Sigmoid colon (tissue), 7 donors: ENCODE results near the gene TCF7L2. TPM values are rescaled to one million over a fixed set of nuclear protein-coding genes. Genes with fewer than 3 reads are reported as not detected.

Source experiments
- DNase-seq: peaks from one replicate; pipeline ENCODE4 v3.0.0-alpha.2; 2019
- H3K27ac ChIP-seq, 4 donors: fragments of 200-600 bp; sonication (generic); one replicate each; pipeline ENCODE4 v1.5.1; 2016 to 2019; ENCODE audit warnings: mild to moderate bottlenecking in 1 of 4
- H3K27me3 ChIP-seq, 3 donors: fragments of 200-600 bp; sonication (generic); one replicate each; pipeline ENCODE4 v1.5.1; 2019; ENCODE audit warnings: mild to moderate bottlenecking in 1 of 3
- H3K36me3 ChIP-seq, 4 donors: fragments of 200-600 bp; sonication (generic); one replicate each; pipeline ENCODE4 v1.5.1; 2016 to 2019
- H3K4me1 ChIP-seq, 4 donors: fragments of 200-600 bp; sonication (generic); one replicate each; pipeline ENCODE4 v1.5.1; 2017 to 2019
- H3K4me3 ChIP-seq, 4 donors: fragments of 200-600 bp; sonication (generic); one replicate each; pipeline ENCODE4 v1.5.1; 2017 to 2019; ENCODE audit warnings: mild to moderate bottlenecking in 2 of 4, moderate library complexity in 1 of 4
- H3K9me3 ChIP-seq, 4 donors: fragments of 200-600 bp in 3 of 4; sonication (generic) in 3 of 4; one replicate each; pipeline versions ENCODE4 v1.5.1 to v1.6.1; 2013 to 2019
- CTCF ChIP-seq, 4 experiments: fragments of 450-650 bp in 3 of 4; fragments of 200-600 bp in 1 of 4; IDR thresholded peaks; one replicate each; pipeline ENCODE4 v1.5.1; 2016 to 2019; ENCODE audit warnings: antibody characterized with exemption in 4 of 4, mild to moderate bottlenecking in 3 of 4, moderate library complexity in 2 of 4
- EP300 ChIP-seq, 4 donors: sonication (generic); formaldehyde crosslinking; IDR thresholded peaks; one replicate each; pipeline ENCODE4 v1.6.1; 2017; ENCODE audit warnings: antibody characterized with exemption in 4 of 4
- POLR2A ChIP-seq, 2 donors: fragments of 450-650 bp; IDR thresholded peaks; one replicate each; pipeline ENCODE4 v1.6.1; 2016; ENCODE audit warnings: antibody characterized with exemption in 2 of 2, mild to moderate bottlenecking in 2 of 2, moderate library complexity in 2 of 2
- POLR2AphosphoS5 ChIP-seq, 4 donors: sonication (generic); formaldehyde crosslinking; IDR thresholded peaks; one replicate each; pipeline ENCODE4 v1.6.1; 2017; ENCODE audit warnings: antibody characterized with exemption in 4 of 4
- WGBS, 2 donors: extraction: QIAGEN DNeasy Blood & Tissue Kit; methylation state at CpG; one replicate each; pipeline ENCODE4 v1.1.7; 2013; 5-methylcytosine and 5-hydroxymethylcytosine counted together
- intact Hi-C: fragments of 100-400 bp; cut with DNase I; formaldehyde crosslinking; loops from one replicate; pipeline ENCODE4 v1.15.1; 2023
- polyA plus RNA-seq, 3 donors: library from polyadenylated mRNA; stranded (reverse); fragments of 200-250 nt; gene quantifications; one replicate each; pipeline ENCODE4 v1.2.3, GENCODE V29; 2013
- total RNA-seq, 4 donors: library from RNA; depleted of rRNA; stranded (reverse); fragments of >200 nt; gene quantifications; one replicate each; pipeline ENCODE4 v1.1.0, GENCODE V29; 2016
- donor health status: healthy with polysubstance abuse.
- donor health status: Bipolar disorder and iron deficiency.
- donor health status: healthy.

TCF7L2 gene
- total and polyA plus RNA-seq, 7 donors: 15.3 to 40.4 (median 30.0) TPM

GRCh38 chr10:113127261-113127900 is 177.3 kb downstream of the TCF7L2 start:
- TF ChIP-seq POLR2AphosphoS5 (IDR thresholded peaks at IDR 0.05): no peak
- TF ChIP-seq CTCF (IDR thresholded peaks at IDR 0.05): no peak
- TF ChIP-seq EP300 (IDR thresholded peaks at IDR 0.05): no peak
- no peak for TF ChIP-seq POLR2A (IDR thresholded peaks at IDR 0.05)
- no peaks in the 10 kb centered on the region for H3K27me3 ChIP-seq
- H3K4me3 ChIP-seq: no peak overlapping the region
- no peaks in the 10 kb centered on the region for H3K9me3 ChIP-seq
- H3K27ac ChIP-seq: peak overlapping the region in 1 of 4 donors; percentile 29
- no peaks in the 10 kb centered on the region for H3K36me3 ChIP-seq
- intact Hi-C loops: loop anchor here (2.0 to 10.0 kb wide), 4 partner anchors 257 to 560 kb away; no protein-coding TSS in a partner anchor
- WGBS, 2 donors: 88 to 89% methylated on average over 11 of the region's 11 CpGs
- DNase-seq: no peak
- H3K4me1 ChIP-seq: peaks cover 0 to 31% (median 20%) of the 10 kb centered on the region in 4 donors

GRCh38 chr10:113127901-113128283 is 177.8 kb downstream of the TCF7L2 start:
- Histone ChIP-seq H3K9me3 (no peaks in the 10 kb centered on the region), H3K27ac (no peak overlapping the region), H3K4me3 (no peak overlapping the region), H3K27me3 (no peaks in the 10 kb centered on the region), H3K4me1 (peaks cover 0 to 36% (median 25%) of the 10 kb centered on the region in 4 donors), H3K36me3 (no peaks in the 10 kb centered on the region)
- DNase-seq: no peak
- TF ChIP-seq POLR2AphosphoS5 (IDR thresholded peaks at IDR 0.05): no peak
- no peak for TF ChIP-seq EP300 (IDR thresholded peaks at IDR 0.05)
- TF ChIP-seq CTCF (IDR thresholded peaks at IDR 0.05): no peak
- no peak for TF ChIP-seq POLR2A (IDR thresholded peaks at IDR 0.05)
- intact Hi-C loops: loop anchor here (2.0 to 10.0 kb wide), 5 partner anchors 175 to 561 kb away; no protein-coding TSS in a partner anchor
- 93 to 96% methylated on average over 6 of the region's 6 CpGs for WGBS, 2 donors

GRCh38 chr10:113128450-113129070 is 178.5 kb downstream of the TCF7L2 start:
- peaks cover 0 to 43% (median 32%) of the 10 kb centered on the region in 4 donors for H3K4me1 ChIP-seq
- WGBS, 2 donors: 82 to 90% methylated on average over 11 of the region's 11 CpGs
- intact Hi-C loops: loop anchor here (2.0 to 10.0 kb wide), 4 partner anchors 176 to 561 kb away; no protein-coding TSS in a partner anchor
- no peaks in the 10 kb centered on the region for H3K36me3 ChIP-seq
- H3K27me3 ChIP-seq: no peaks in the 10 kb centered on the region
- H3K9me3 ChIP-seq: no peaks in the 10 kb centered on the region
- no peak overlapping the region for H3K4me3 ChIP-seq
- no peak for DNase-seq
- peak overlapping the region in 2 of 4 donors; percentile 16 to 27 for H3K27ac ChIP-seq
- TF ChIP-seq POLR2AphosphoS5 (IDR thresholded peaks at IDR 0.05) (no peak), EP300 (IDR thresholded peaks at IDR 0.05) (no peak), POLR2A (IDR thresholded peaks at IDR 0.05) (no peak), CTCF (IDR thresholded peaks at IDR 0.05) (no peak)

- H3K4me1 ChIP-seq: peaks cover 0 to 48% (median 37%) of the 10 kb centered on the region in 4 donors
- 88 to 92% methylated on average over 7 of the region's 7 CpGs for WGBS, 2 donors
- H3K27ac ChIP-seq: peak overlapping the region in 2 of 4 donors; percentile 16 to 27
- H3K4me3 ChIP-seq: no peak overlapping the region
- DNase-seq: no peak
- no peaks in the 10 kb centered on the region for H3K36me3 ChIP-seq
- H3K27me3 ChIP-seq: no peaks in the 10 kb centered on the region
- TF ChIP-seq POLR2AphosphoS5 (IDR thresholded peaks at IDR 0.05) (no peak), POLR2A (IDR thresholded peaks at IDR 0.05) (no peak), EP300 (IDR thresholded peaks at IDR 0.05) (no peak), CTCF (IDR thresholded peaks at IDR 0.05) (no peak)
- intact Hi-C loops: loop anchor here (2.0 to 10.0 kb wide), 4 partner anchors 176 to 562 kb away; no protein-coding TSS in a partner anchor
- H3K9me3 ChIP-seq: no peaks in the 10 kb centered on the region
Observed at GRCh38 chr10:113129117-113129516, 179.1 kb downstream of the TCF7L2 start.
